Kidney (tissue), 14 donors: ENCODE measurements around the gene COL28A1. TPM values are rescaled to one million over a fixed set of nuclear protein-coding genes. Genes with fewer than 3 reads are reported as not detected.

ENCODE experiments used
- DNase-seq, 5 donors: peaks; one replicate each; pipeline ENCODE4 v3.0.0-alpha.2; 2013 to 2020
- FAIRE-seq: peaks from 2 replicates; lab custom pipeline; 2012; peaks lifted over from hg19 to GRCh38; lab: Jason Lieb, UNC
- H3K27ac ChIP-seq, 2 donors: one replicate each; pipeline ENCODE4 v1.7.0; 2013; ENCODE audit warnings: low read depth in 2 of 2, low read length in 2 of 2, inconsistent platforms in 1 of 2
- H3K27me3 ChIP-seq: one replicate; pipeline ENCODE4 v1.7.1; 2013; ENCODE audit warnings: low read length, inconsistent platforms; ENCODE audit not compliant: control insufficient read depth, insufficient read depth
- H3K36me3 ChIP-seq, 3 donors: one replicate each; pipeline versions ENCODE4 v1.7.0 to v1.7.1; 2013; ENCODE audit warnings: low read length in 3 of 3, control low read depth in 1 of 3, inconsistent platforms in 1 of 3; ENCODE audit not compliant: insufficient read depth in 3 of 3, control insufficient read depth in 2 of 3
- H3K4me1 ChIP-seq, 3 donors: one replicate each; pipeline versions ENCODE4 v1.7.0 to v1.7.1; 2013; ENCODE audit warnings: low read length in 3 of 3, inconsistent platforms in 1 of 3, low read depth in 1 of 3; ENCODE audit not compliant: control insufficient read depth in 2 of 3, insufficient read depth in 2 of 3
- H3K4me3 ChIP-seq, 3 donors: one replicate each; pipeline versions ENCODE4 v1.7.0 to v1.8.1; 2013; ENCODE audit warnings: low read length in 3 of 3, control low read depth in 1 of 3, inconsistent platforms in 1 of 3
- H3K9ac ChIP-seq, 3 donors: one replicate each; pipeline versions ENCODE4 v1.7.0 to v1.7.1; 2013; ENCODE audit warnings: low read length in 3 of 3, control low read depth in 1 of 3, inconsistent platforms in 1 of 3
- H3K9me3 ChIP-seq, 3 donors: one replicate each; pipeline versions ENCODE4 v1.7.0 to v1.7.1; 2013; ENCODE audit warnings: low read length in 3 of 3, control low read depth in 1 of 3, inconsistent platforms in 1 of 3; ENCODE audit not compliant: control insufficient read depth in 2 of 3, insufficient read depth in 1 of 3
- CTCF ChIP-seq: IDR thresholded peaks from 3 replicates; pipeline ENCODE4 v1.5.1; 2012; ENCODE audit warnings: mild to moderate bottlenecking, moderate library complexity, borderline replicate concordance; ENCODE audit not compliant: insufficient read depth; ENCODE audit errors: extremely low read depth
- intact Hi-C: fragments of 100-400 bp; cut with DNase I; formaldehyde crosslinking; loops from one replicate; pipeline ENCODE4 v1.11.1; 2022
- polyA plus RNA-seq: library from polyadenylated mRNA; stranded (reverse); fragments of 350-450 nt; fragmentation: Illumina TruSeq; extraction: RNeasy Lipid Tissue Mini Kit (QIAGEN cat#74804); gene quantifications from one replicate; pipeline ENCODE4 v1.2.3, GENCODE V29; 2014; ENCODE audit warnings: low read depth, low replicate concordance; ENCODE audit not compliant: insufficient read depth
- total RNA-seq: library from RNA; stranded (reverse); fragmentation: NEBNext Ultra II Directional; extraction: Animal tissue kit (Norgen Biotek cat#: 25700); gene quantifications from one replicate; pipeline ENCODE4 v1.2.1, GENCODE V29; 2021
- donor health status: control.
- donor health status: control.
- donor health status: control.
- donor health status: control.
- donor health status: control.
- donor health status: DM: yes; HTN: yes; CAD: no.
- donor health status: Normal renal cell carcinoma (clear cell type).

The COL28A1 gene
- total and polyA plus RNA-seq, 2 donors from 2014 or later, result 2.7 to 5.8 TPM

GRCh38 chr7:7344583-7344982, 191.1 kb downstream of the COL28A1 start:
- no peaks in the 10 kb centered on the region for H3K4me1 ChIP-seq
- no peak for TF ChIP-seq CTCF
- no peak for FAIRE-seq

GRCh38 chr7:7335909-7336308, 199.8 kb downstream of the COL28A1 start:
- FAIRE-seq (no peak), DNase-seq (no peak)
- Histone ChIP-seq H3K4me3 (no peak overlapping the region), H3K4me1 (no peaks in the 10 kb centered on the region), H3K36me3 (no peaks in the 10 kb centered on the region), H3K9ac (no peak overlapping the region), H3K9me3 (no peaks in the 10 kb centered on the region), H3K27me3 (no peaks in the 10 kb centered on the region), H3K27ac (no peak overlapping the region)
- intact Hi-C loops, result no loop called here
- no peak for TF ChIP-seq CTCF

More at GRCh38 chr7:7344583-7344982, 191.1 kb downstream of the COL28A1 start:
- DNase-seq, result no peak
- Histone ChIP-seq H3K36me3 (no peaks in the 10 kb centered on the region), H3K27ac (no peak overlapping the region), H3K27me3 (no peaks in the 10 kb centered on the region), H3K4me3 (no peak overlapping the region), H3K9me3 (no peaks in the 10 kb centered on the region), H3K9ac (no peak overlapping the region)
- intact Hi-C loops, result no loop called here

GRCh38 chr7:7335215-7335614, 200.5 kb downstream of the COL28A1 start:
- no peaks in the 10 kb centered on the region for H3K9me3 ChIP-seq
- H3K27ac ChIP-seq, result no peak overlapping the region
- no peaks in the 10 kb centered on the region for H3K27me3 ChIP-seq
- DNase-seq (no peak), FAIRE-seq (no peak)
- no peak overlapping the region for H3K4me3 ChIP-seq
- H3K36me3 ChIP-seq, result no peaks in the 10 kb centered on the region
- no peaks in the 10 kb centered on the region for H3K4me1 ChIP-seq
- no peak overlapping the region for H3K9ac ChIP-seq
- TF ChIP-seq CTCF, result no peak
- intact Hi-C loops, result no loop called here

- no peak overlapping the region for H3K4me3 ChIP-seq
- no peak overlapping the region for H3K27ac ChIP-seq
- H3K9me3 ChIP-seq, result no peaks in the 10 kb centered on the region
- no peaks in the 10 kb centered on the region for H3K27me3 ChIP-seq
- no peak for FAIRE-seq
- DNase-seq, result no peak
- no peaks in the 10 kb centered on the region for H3K4me1 ChIP-seq
- H3K36me3 ChIP-seq, result no peaks in the 10 kb centered on the region
- intact Hi-C loops, result no loop called here
- TF ChIP-seq CTCF, result no peak
- H3K9ac ChIP-seq, result no peak overlapping the region
Observed at GRCh38 chr7:7333610-7334009, 202.1 kb downstream of the COL28A1 start.
